Left ventricle myocardium inferior (tissue), 1 donor: ENCODE data around the gene DUSP7. TPM values are rescaled to one million over a fixed set of nuclear protein-coding genes. Genes with fewer than 3 reads are reported as not detected.

ENCODE experiments used
- DNase-seq: peaks from one replicate; pipeline ENCODE4 v3.0.0-alpha.2; 2020
- H3K27ac ChIP-seq: fragments of 200-600 bp; replicated peaks from 2 replicates; pipeline ENCODE4 v1.8.0; 2021
- H3K27me3 ChIP-seq: fragments of 200-600 bp; 2 replicates; pipeline ENCODE4 v1.8.0; 2021; ENCODE audit warnings: low read depth
- H3K36me3 ChIP-seq: fragments of 200-600 bp; 2 replicates; pipeline ENCODE4 v1.8.0; 2021
- H3K4me1 ChIP-seq: fragments of 200-600 bp; 2 replicates; pipeline ENCODE4 v1.8.0; 2021
- H3K4me3 ChIP-seq: fragments of 200-600 bp; 2 replicates; pipeline ENCODE4 v1.8.0; 2021; ENCODE audit warnings: mild to moderate bottlenecking, moderate library complexity
- H3K9me3 ChIP-seq: fragments of 200-600 bp; replicated peaks from 2 replicates; pipeline ENCODE4 v1.8.0; 2021
- CTCF ChIP-seq: fragments of 200-600 bp; IDR thresholded peaks from 2 replicates; pipeline ENCODE4 v1.8.0; 2021; ENCODE audit warnings: antibody characterized with exemption, mild to moderate bottlenecking, borderline replicate concordance
- intact Hi-C: fragments of 100-400 bp; cut with micrococcal nuclease; formaldehyde crosslinking; loops from one replicate; pipeline ENCODE4 v1.11.0; 2022
- total RNA-seq: library from RNA; stranded (reverse); fragmentation: NEBNext Ultra II Directional; extraction: Animal tissue kit (Norgen Biotek cat#: 25700); gene quantifications from one replicate; pipeline ENCODE4 v1.2.1, GENCODE V29; 2021
- donor health status: DM: no; HTN: yes; CAD: no; lungs with severe emphysema.

The DUSP7 gene
- total RNA-seq, 1 donor from 2014 or later, result 23.1 TPM

GRCh38 chr3:52087731-52088130, 31.4 kb upstream of the DUSP7 start:
- no peak for DNase-seq
- no peaks in the 10 kb centered on the region for H3K36me3 ChIP-seq
- no peaks in the 10 kb centered on the region for H3K27me3 ChIP-seq
- no peak for TF ChIP-seq CTCF
- intact Hi-C loops, result no loop called here
- H3K9me3 ChIP-seq, result no peaks in the 10 kb centered on the region
- peak overlapping the region; percentile 15 for H3K27ac ChIP-seq
- H3K4me1 ChIP-seq, result peaks cover 59% of the 10 kb centered on the region
- H3K4me3 ChIP-seq, result no peak overlapping the region

- H3K4me1 ChIP-seq, result peaks cover 57% of the 10 kb centered on the region
- no peaks in the 10 kb centered on the region for H3K9me3 ChIP-seq
- TF ChIP-seq CTCF, result no peak
- no peaks in the 10 kb centered on the region for H3K36me3 ChIP-seq
- H3K27me3 ChIP-seq, result no peaks in the 10 kb centered on the region
- DNase-seq, result no peak
- no peak overlapping the region for H3K4me3 ChIP-seq
- H3K27ac ChIP-seq, result peak overlapping the region; percentile 15
- intact Hi-C loops, result no loop called here
Observed at GRCh38 chr3:52086976-52087663, 30.7 kb upstream of the DUSP7 start.

GRCh38 chr3:52086461-52086860, 30.1 kb upstream of the DUSP7 start:
- no peaks in the 10 kb centered on the region for H3K36me3 ChIP-seq
- H3K4me3 ChIP-seq, result no peak overlapping the region
- intact Hi-C loops, result no loop called here
- H3K9me3 ChIP-seq, result no peaks in the 10 kb centered on the region
- H3K27me3 ChIP-seq, result no peaks in the 10 kb centered on the region
- DNase-seq, result no peak
- peaks cover 51% of the 10 kb centered on the region for H3K4me1 ChIP-seq
- H3K27ac ChIP-seq, result peak overlapping the region; percentile 15
- TF ChIP-seq CTCF, result no peak

- Histone ChIP-seq H3K27me3 (no peaks in the 10 kb centered on the region), H3K36me3 (no peaks in the 10 kb centered on the region), H3K27ac (no peak overlapping the region), H3K9me3 (no peaks in the 10 kb centered on the region), H3K4me1 (peaks cover 44% of the 10 kb centered on the region), H3K4me3 (no peak overlapping the region)
- intact Hi-C loops, result no loop called here
- no peak for DNase-seq
- no peak for TF ChIP-seq CTCF
Observed at GRCh38 chr3:52085681-52086282, 29.4 kb upstream of the DUSP7 start.

- Histone ChIP-seq H3K4me1 (peaks cover 37% of the 10 kb centered on the region), H3K27ac (no peak overlapping the region), H3K4me3 (no peak overlapping the region), H3K9me3 (no peaks in the 10 kb centered on the region), H3K27me3 (no peaks in the 10 kb centered on the region), H3K36me3 (no peaks in the 10 kb centered on the region)
- no peak for DNase-seq
- TF ChIP-seq CTCF, result no peak
- intact Hi-C loops, result no loop called here
Observed at GRCh38 chr3:52084954-52085680, 28.7 kb upstream of the DUSP7 start.
